HepG2 (cell line): ENCODE data around the gene GGA1. TPM values are rescaled to one million over a fixed set of nuclear protein-coding genes. Genes with fewer than 3 reads are reported as not detected.

Experiments used
- ELF3 ChIP-seq: IDR thresholded peaks from 2 replicates; pipeline ENCODE4 v1.6.1; 2016; ENCODE audit warnings: missing genetic modification reagents, missing compliant biosample characterization
- FOXA1 ChIP-seq, 2 experiments: fragments of 450-650 bp in 1 of 2; sonication (generic) in 1 of 2; formaldehyde crosslinking in 1 of 2; IDR thresholded peaks; 2 replicates each; pipeline versions ENCODE4 v1.4.0 to v1.6.1; 2016 to 2020; ENCODE audit warnings: missing genetic modification reagents in 1 of 2
- FOXK2 ChIP-seq: fragments of 450-650 bp; IDR thresholded peaks from 2 replicates; pipeline ENCODE4 v1.6.1; 2016
- GTF3A ChIP-seq: sonication (generic); formaldehyde crosslinking; conservative IDR thresholded peaks from 2 replicates; pipeline ENCODE4 v1.4.0; 2020; ENCODE audit warnings: mild to moderate bottlenecking, missing genetic modification reagents
- HBP1 ChIP-seq: IDR thresholded peaks from 2 replicates; pipeline ENCODE4 v1.6.1; 2016; ENCODE audit warnings: low read depth, control low read depth
- KAT2B ChIP-seq: fragments of 150-350 bp; IDR thresholded peaks from 2 replicates; pipeline ENCODE4 v1.6.1; 2014; ENCODE audit warnings: low read depth, low read length, borderline replicate concordance
- NFE2 ChIP-seq: sonication (generic); formaldehyde crosslinking; IDR thresholded peaks from 2 replicates; pipeline ENCODE4 v1.4.0; 2020; ENCODE audit warnings: missing genetic modification reagents
- NFE2L2 ChIP-seq: fragments of 150-350 bp; IDR thresholded peaks from 2 replicates; pipeline ENCODE4 v1.6.1; 2014; ENCODE audit warnings: low read length
- POLR2A ChIP-seq, 2 experiments: IDR thresholded peaks; 2 replicates each; pipeline ENCODE4 v1.6.1; 2011; ENCODE audit warnings: low read depth in 2 of 2, low read length in 2 of 2, mild to moderate bottlenecking in 1 of 2, moderate library complexity in 1 of 2; ENCODE audit not compliant: insufficient read depth in 1 of 2
- RBAK ChIP-seq: sonication (generic); formaldehyde crosslinking; IDR thresholded peaks from 2 replicates; pipeline ENCODE4 v1.5.1; 2020; ENCODE audit warnings: mild to moderate bottlenecking, missing genetic modification reagents
- RELA ChIP-seq: sonication (generic); formaldehyde crosslinking; IDR thresholded peaks from 2 replicates; pipeline ENCODE4 v1.4.0; 2020; ENCODE audit warnings: missing genetic modification reagents
- RFX3 ChIP-seq: IDR thresholded peaks from 2 replicates; pipeline ENCODE4 v1.6.1; 2016; ENCODE audit warnings: missing biosample characterization, missing genetic modification reagents
- TOE1 ChIP-seq: sonication (generic); formaldehyde crosslinking; IDR thresholded peaks from 2 replicates; pipeline ENCODE4 v1.4.0; 2020; ENCODE audit warnings: mild to moderate bottlenecking, missing genetic modification reagents
- ZBTB37 ChIP-seq: sonication (generic); formaldehyde crosslinking; IDR thresholded peaks from 2 replicates; pipeline ENCODE4 v1.4.0; 2020; ENCODE audit warnings: mild to moderate bottlenecking, missing genetic modification reagents
- ZNF251 ChIP-seq: sonication (generic); formaldehyde crosslinking; IDR thresholded peaks from 2 replicates; pipeline ENCODE4 v1.9.0; 2021; ENCODE audit warnings: mild to moderate bottlenecking, missing genetic modification reagents
- ZNF256 ChIP-seq: sonication (generic); formaldehyde crosslinking; conservative IDR thresholded peaks from 2 replicates; pipeline ENCODE4 v1.4.0; 2020; ENCODE audit warnings: missing genetic modification reagents
- ZNF3 ChIP-seq: IDR thresholded peaks from 2 replicates; pipeline ENCODE4 v1.7.0; 2017; ENCODE audit warnings: inconsistent platforms
- ZNF317 ChIP-seq: sonication (generic); formaldehyde crosslinking; IDR thresholded peaks from 2 replicates; pipeline ENCODE4 v1.5.0; 2020; ENCODE audit warnings: mild to moderate bottlenecking, missing genetic modification reagents
- ZNF367 ChIP-seq: sonication (generic); formaldehyde crosslinking; IDR thresholded peaks from 2 replicates; pipeline ENCODE4 v1.4.0; 2020; ENCODE audit warnings: missing genetic modification reagents, borderline replicate concordance
- ZNF382 ChIP-seq: sonication (generic); formaldehyde crosslinking; IDR thresholded peaks from 2 replicates; pipeline ENCODE4 v1.5.0; 2020; ENCODE audit warnings: missing genetic modification reagents, mild to moderate bottlenecking, borderline replicate concordance
- ZNF432 ChIP-seq: sonication (generic); formaldehyde crosslinking; IDR thresholded peaks from 2 replicates; pipeline ENCODE4 v1.5.0; 2020; ENCODE audit warnings: missing genetic modification reagents, mild to moderate bottlenecking, borderline replicate concordance
- ZNF546 ChIP-seq: sonication (generic); formaldehyde crosslinking; conservative IDR thresholded peaks from 2 replicates; pipeline ENCODE4 v1.8.1; 2023; ENCODE audit warnings: mild to moderate bottlenecking, missing genetic modification reagents
- ZNF547 ChIP-seq: sonication (generic); formaldehyde crosslinking; IDR thresholded peaks from 2 replicates; pipeline ENCODE4 v1.5.1; 2020; ENCODE audit warnings: mild to moderate bottlenecking, missing genetic modification reagents
- ZNF577 ChIP-seq: sonication (generic); formaldehyde crosslinking; IDR thresholded peaks from 2 replicates; pipeline ENCODE4 v1.4.0; 2020; ENCODE audit warnings: mild to moderate bottlenecking, low read depth, missing genetic modification reagents, borderline replicate concordance
- ZNF644 ChIP-seq: IDR thresholded peaks from 2 replicates; pipeline ENCODE4 v1.6.1; 2016; ENCODE audit warnings: low read depth
- ZNF839 ChIP-seq: sonication (generic); formaldehyde crosslinking; IDR thresholded peaks from 2 replicates; pipeline ENCODE4 v1.4.0; 2020; ENCODE audit warnings: missing genetic modification reagents, mild to moderate bottlenecking, borderline replicate concordance
- ZNF878 ChIP-seq: sonication (generic); formaldehyde crosslinking; IDR thresholded peaks from 2 replicates; pipeline ENCODE4 v1.8.1; 2023; ENCODE audit warnings: mild to moderate bottlenecking, missing genetic modification reagents, moderate library complexity
- polyA plus RNA-seq, 8 experiments: library from polyadenylated mRNA; depleted of rRNA in 3 of 8; stranded (reverse) in 7 of 8; unstranded in 1 of 8; fragments of >200 nt; fragmentation: Illumina TruSeq in 4 of 8; extraction: Trizol in 4 of 8; gene quantifications; 2 replicates each; pipeline versions ENCODE4 v1.2.1 to v1.2.3, GENCODE V29; 2011 to 2016; ENCODE audit warnings: low read depth in 4 of 8, missing spikeins in 1 of 8, mixed read lengths in 1 of 8; ENCODE audit not compliant: insufficient read depth in 1 of 8
- total RNA-seq, 5 experiments: library from RNA; depleted of rRNA; stranded (reverse); fragments of >200 nt; fragmentation: Illumina TruSeq; extraction: Trizol; gene quantifications; 2 replicates each; pipeline ENCODE4 v1.2.3, GENCODE V29; 2016; ENCODE audit warnings: low read depth in 1 of 5
- TF ChIP-seq, protein P1 (sequence below): sonication (generic); formaldehyde crosslinking; IDR thresholded peaks from 2 replicates; pipeline ENCODE4 v1.4.0; 2020; ENCODE audit warnings: missing genetic modification reagents

GGA1 gene
- total and polyA plus RNA-seq, 2 of the 13 experiments (the other 11 are each of a cell fraction or from before 2014, with no cell fraction given), result 29.1 to 87.2 TPM

DNA sequence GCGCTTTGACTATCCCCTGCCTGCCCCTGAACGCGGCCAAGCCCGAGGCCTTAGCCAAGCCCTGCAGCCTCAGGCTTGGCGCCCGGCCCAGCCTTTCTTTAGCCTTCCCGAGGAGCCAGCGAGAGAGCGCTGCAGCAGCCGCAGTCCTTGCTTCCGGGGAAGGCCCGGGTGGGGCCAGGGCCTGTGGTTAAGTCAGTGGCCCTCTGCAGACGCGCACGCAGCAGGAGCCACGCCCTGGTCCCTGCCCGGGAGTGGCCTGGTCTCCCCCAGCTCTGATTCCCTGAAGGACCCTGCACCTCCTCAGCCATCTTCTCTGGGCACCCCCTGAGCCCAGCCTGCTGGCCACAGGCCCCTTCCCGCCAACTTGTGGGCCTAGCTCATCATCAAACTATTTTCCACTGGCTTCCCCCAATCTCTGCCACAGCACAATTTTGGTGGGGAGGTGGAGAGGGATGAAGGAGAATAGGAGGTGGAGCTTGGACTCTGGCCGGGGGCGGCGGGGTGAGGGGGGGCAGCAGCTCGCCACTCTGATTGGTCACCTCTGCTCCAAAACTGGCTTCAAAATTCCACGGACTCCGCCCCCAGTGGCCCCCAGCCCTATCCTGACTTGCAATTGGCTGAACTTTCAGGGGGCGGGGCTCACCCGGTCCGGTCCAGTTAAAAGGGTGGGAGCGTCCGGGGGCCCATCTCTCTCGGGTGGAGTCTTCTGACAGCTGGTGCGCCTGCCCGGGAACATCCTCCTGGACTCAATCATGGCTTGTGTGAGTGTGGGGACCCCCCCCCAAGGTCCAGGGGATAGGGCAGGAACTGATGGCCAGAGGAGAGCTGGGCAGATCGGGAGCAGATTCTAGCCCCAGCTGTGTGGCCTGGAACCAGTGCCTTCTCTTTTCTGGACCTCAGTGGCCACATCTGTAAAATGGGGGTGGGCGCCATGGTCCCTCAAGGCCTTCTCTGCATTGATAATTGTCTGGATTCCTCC, 66.6 kb downstream of the GGA1 start, which contains the start of gene LGALS1 (continued):
- TF ChIP-seq ZNF382 (CRISPR knock-in tag) (no peak), ZNF317 (no peak), POLR2A (IDR thresholded peaks at IDR 0.05; ENCODE audit: insufficient read depth in 1 of 2, low read depth in 2 of 2, low read length in 2 of 2) (peak; percentile 39 to 74; a peak in 3 of 4 replicates), ZBTB37 (no peak), RFX3 (CRISPR knock-in tag) (no peak), TOE1 (no peak), ZNF432 (CRISPR knock-in tag) (no peak), ZNF878 (CRISPR knock-in tag) (no peak), ZNF547 (no peak), GTF3A (CRISPR knock-in tag) (no peak), ZNF251 (CRISPR knock-in tag) (no peak), ZNF839 (CRISPR knock-in tag) (no peak), ZNF644 (CRISPR knock-in tag) (no peak), RELA (no peak), KAT2B (no peak), ZNF256 (CRISPR knock-in tag) (no peak), NFE2 (CRISPR knock-in tag) (no peak), ZNF577 (no peak), FOXK2 (no peak), ZNF3 (CRISPR knock-in tag) (no peak), FOXA1 (IDR thresholded peaks at IDR 0.05) (no peak), FOXA1 (CRISPR knock-in tag; IDR thresholded peaks at IDR 0.05) (no peak), ZNF367 (CRISPR knock-in tag) (no peak), HBP1 (CRISPR knock-in tag) (no peak), RBAK (no peak), ELF3 (CRISPR knock-in tag) (peak; percentile 37; the same call in 1 of the 2 replicates), NFE2L2 (no peak), ZNF546 (CRISPR knock-in tag) (0 out of 2 replicates have a peak, but pooled peaks have one; percentile 39)
- TF ChIP-seq, protein P1, sequence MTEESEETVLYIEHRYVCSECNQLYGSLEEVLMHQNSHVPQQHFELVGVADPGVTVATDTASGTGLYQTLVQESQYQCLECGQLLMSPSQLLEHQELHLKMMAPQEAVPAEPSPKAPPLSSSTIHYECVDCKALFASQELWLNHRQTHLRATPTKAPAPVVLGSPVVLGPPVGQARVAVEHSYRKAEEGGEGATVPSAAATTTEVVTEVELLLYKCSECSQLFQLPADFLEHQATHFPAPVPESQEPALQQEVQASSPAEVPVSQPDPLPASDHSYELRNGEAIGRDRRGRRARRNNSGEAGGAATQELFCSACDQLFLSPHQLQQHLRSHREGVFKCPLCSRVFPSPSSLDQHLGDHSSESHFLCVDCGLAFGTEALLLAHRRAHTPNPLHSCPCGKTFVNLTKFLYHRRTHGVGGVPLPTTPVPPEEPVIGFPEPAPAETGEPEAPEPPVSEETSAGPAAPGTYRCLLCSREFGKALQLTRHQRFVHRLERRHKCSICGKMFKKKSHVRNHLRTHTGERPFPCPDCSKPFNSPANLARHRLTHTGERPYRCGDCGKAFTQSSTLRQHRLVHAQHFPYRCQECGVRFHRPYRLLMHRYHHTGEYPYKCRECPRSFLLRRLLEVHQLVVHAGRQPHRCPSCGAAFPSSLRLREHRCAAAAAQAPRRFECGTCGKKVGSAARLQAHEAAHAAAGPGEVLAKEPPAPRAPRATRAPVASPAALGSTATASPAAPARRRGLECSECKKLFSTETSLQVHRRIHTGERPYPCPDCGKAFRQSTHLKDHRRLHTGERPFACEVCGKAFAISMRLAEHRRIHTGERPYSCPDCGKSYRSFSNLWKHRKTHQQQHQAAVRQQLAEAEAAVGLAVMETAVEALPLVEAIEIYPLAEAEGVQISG (CRISPR knock-in tag), result no peak
